Stromal cell of bone marrow (primary cell): Measurements from ENCODE around the gene AURKB.
A peak's percentile ranks its signal among the peaks of the same experiment; 100 is the strongest.

ENCODE experiments used
- DNase-seq: peaks from one replicate; pipeline ENCODE4 v3.0.0-alpha.2; 2012; ENCODE audit warnings: low read depth

Gene AURKB

DNA sequence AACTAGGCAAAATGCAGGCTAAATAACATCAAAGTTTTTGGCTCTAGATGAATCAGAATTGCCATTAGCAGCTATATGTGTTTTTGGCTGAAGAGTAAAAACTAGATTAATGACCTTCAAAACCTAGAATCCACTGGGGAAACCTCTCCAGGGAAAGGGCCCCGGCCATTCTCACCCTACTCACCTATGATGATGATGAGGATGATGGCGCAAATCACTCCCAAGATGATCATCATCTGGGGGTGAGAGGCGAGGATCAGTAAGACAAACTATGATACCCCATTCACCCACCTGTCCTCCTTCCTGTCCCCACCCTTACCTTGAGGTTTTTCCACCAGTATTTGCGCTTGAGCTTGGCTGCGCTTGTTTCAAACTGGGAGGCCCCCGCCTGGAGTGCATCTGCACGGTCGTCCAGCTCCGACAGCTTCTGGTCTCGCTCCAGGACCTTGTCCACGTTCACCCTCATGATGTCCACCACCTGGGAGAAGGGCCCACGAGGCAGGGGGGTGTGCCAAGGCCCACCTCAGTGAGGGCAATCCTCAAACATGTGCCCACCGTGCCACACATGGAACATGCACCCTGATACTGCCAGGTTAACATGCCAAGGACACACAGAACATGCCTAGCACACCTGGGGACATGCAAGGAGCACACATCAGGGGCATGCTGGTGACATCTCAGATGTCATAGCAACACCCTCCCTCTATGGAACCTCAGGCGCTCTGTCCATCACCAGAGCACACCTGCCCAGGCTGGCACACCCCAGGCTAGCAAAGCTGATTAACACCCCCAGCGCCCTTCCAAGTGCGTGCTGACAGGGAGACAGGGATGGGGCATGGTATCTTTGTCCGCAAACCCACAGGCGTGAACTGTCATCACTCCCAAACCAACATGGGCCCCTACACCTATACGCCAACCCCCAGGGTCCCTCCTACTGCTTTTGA, 48.8 kb downstream of the AURKB start:
- no peak for DNase-seq

DNA sequence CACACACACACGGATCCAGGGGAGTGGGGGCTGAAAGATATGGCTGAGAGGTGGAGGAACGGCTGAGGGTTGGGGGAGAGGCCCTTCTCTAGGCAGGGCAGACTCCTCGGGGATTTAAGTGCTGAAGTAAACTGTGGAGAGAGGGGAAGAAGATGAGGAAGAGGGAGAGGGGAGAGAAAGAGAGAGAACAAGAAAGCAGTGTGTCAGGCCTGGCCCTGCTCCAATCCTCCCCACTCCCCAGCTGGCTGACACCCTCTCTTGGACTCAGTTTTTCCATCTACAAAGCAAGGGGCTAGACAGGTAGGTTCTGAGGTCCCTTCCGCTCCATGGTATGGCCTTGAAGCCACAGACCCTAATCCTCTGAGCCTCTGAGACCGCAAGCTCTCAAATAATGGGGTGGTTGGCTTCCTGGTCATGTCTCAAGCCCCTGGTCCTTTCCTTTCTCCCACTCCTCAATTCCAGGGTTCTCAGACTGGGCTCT, 49.6 kb downstream of the AURKB start:
- no peak for DNase-seq

DNA sequence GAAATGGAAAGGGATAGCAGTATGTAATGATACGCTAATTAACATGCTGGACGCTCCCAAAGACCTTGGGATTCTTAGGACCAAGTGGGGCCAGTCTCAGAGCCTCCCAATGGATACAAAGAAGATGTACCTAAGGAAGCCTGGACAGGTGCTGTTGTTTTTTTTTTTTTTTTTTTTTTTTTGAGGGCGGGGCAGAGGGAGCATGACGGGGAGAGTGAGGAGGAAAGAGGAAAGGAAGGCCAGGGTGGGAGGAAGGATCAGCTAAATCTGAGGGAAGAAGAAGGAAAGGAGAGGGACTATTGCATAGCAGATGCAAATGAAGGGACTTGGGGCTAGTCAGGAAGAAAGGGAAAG, 50.2 kb downstream of the AURKB start:
- DNase-seq, result no peak

DNA sequence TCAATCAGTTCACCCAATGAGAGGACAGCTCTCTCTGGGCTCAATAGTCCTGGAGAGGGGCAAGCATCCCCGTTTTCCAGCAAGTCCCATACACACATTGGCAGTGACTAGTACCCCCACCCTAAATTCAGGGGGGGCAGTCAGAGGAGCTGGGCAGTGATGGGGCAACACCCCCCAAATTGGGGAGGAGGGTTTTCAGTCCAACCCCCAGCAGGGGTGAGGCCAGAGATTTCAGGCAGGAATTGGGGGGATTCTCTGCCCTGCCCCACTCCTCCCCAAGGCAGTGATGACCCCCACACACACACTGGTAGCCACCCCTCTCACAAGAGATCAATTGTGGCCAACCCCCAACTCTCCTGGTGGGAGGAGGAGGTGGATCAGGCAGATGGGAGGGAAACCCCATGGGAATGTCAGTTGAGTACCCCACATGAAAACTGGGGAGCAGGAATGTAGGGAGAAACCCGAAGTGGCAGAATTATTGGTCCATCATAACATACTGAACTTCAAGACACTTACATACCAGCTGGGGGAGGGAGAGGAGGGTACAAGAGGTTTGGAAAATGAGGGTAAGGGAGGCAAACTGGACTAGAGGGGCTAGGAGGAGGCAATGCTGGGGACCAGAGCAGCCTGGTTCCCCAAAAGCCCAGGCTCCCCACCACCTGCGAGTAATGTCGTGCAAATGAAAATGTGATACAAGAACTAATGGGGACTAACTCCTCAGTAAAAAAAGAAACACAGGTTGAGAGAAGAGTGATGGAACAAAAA, 50.7 kb downstream of the AURKB start:
- DNase-seq, result no peak

DNA sequence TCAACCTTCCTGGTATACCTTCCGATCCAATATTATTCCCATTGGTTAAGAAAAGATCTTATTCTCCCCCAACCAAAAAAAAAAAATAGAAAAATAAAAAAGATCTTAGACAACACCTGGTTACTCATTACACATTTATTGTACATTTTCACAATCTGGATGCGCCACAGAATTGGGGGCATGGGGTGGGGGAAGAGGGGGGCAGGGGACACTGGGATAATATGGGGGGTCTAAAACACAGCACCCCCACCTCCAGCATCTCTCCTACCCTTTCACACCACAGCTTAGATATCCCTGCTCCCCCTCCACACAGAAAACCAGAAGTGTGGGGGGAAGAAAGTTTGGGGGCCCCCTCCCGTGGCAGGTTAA, 51.4 kb downstream of the AURKB start:
- no peak for DNase-seq

DNA sequence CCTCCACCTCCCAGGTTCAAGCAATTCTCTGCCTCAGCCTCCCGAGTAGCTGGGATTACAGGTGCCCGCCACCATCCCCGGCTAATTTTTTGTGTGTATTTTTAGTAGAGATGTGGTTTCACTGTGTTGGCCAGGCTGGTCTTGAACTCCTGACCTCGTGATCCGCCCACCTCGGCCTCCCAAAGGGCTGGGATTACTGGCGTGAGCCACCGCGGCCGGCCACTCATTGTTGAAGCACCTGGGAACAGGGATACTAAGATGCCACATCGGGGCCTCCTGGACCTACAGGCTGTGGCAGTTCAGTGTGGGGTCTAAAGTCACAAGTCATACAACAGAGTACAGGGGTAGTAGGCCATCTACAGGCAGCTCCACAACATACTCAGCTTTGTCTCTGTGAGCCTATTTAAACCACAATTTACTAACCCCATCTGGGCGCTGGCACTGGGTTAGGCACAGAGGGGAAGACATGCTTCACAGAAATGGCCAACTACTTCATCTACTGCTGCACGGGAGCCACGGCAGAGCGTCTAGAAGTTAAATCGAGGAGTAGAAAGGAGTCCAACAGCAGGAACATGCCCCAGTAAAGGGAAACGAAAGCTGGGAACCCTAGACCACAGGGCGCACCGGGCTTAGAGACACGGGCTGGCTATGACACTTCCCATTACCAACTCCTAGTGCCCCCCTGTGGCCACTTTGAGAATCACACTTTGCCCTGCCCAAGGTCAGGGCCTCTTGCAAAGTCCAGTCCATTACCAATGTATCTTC, 51.9 kb downstream of the AURKB start:
- peak; percentile 80 for DNase-seq

DNA sequence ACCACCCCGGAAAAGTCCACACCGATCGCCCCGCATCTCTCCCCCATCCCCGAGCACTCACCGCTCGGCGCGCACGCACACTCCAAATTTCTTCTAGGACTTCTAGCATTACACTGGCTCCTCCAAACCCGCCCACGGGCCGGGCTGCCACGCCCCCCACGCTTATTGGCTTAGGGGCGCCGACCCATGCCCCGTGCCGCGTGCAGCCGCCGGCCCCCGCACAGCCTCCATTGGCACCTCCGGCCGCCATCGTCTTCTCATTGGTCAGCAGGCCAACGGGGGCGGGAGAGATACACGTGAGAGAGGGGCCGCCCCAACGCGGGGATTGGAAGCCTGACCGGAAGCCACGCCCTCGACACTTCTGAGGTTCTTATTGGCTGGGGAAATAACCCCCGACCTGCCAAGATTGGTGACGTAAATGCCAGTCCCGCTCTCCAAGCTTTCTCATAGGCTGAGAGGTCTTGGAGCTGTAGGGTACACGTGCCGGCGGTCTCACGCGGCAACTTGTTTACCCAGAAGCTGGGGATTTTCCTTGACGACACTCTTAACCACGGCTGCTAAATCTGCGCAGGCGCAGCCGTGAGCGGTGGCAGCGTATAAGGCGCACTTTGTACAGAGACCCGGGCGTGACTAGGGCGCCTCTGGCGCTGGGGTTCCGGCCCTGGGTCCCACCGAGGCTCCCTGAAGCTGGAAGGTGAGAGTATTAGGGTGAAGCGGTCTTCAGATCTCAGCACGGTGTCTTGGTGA, 54.0 kb downstream of the AURKB start:
- DNase-seq, result peak; percentile 100

DNA sequence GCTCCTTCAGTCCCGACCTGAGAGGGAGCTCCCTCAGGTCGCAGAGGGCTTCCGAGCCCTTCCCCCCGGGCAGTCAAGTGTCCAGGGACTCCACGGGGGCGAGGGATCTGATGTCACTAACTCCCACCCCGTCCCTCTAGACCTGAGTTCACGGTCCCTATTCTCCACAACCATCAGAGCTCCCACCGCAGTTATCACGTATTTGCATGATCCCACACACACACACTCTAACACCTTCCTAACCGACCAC, 54.5 kb downstream of the AURKB start:
- no peak for DNase-seq

DNA sequence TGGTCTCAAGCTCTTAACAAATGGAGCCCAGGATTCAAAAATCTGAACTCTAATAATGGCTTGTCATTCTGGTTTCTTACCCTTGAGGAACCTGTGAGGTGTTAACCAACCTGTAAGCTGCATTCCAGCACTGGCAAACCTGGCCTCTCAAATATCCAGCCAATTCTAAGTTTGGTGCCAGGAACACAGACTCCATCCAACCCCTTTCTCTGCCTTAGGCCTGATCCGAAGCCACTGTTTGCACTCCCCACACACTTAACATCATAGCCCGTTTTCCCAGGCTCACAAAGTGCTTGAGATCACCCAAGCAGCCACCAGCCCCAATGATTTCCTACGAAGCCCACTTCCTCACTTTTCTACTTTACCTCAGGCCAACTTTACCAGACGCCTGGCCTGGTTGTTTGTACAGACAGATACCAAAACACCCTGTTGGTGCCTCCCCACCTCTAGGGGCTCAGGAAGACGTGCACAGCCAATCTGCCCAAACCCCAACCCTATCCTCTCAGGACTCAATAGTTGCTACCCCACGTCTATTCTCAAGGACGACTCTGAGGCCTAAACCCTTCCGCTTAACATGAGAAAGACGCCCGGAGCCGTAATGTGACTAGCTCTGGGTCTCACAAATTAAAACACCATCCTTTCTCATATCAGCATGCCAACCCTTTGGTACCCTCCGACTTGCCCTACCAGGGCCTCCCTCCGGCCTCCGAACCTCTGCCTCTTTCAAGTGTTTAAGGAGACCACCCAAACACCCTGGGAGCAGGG, 55.0 kb downstream of the AURKB start:
- no peak for DNase-seq
